ENCODE measurements around the gene GRIA3.
"Not testable (repeated sequence)": the region's sequence is repeated elsewhere in the genome, so short reads cannot be mapped to it uniquely, and the experiment has no call there.

GRIA3 gene

GRCh38 chrX:123489011-123489410 is 304.9 kb downstream of the GRIA3 start:
- no peak for TF ChIP-seq Cebpa-rat (IDR thresholded peaks at IDR 0.05)
- Histone ChIP-seq H4K20me1 (no peaks in the 10 kb centered on the region), H3K36me3 (no peaks in the 10 kb centered on the region), H3K27ac (no peak overlapping the region), H3K27me3 (peaks cover 69 to 99% (median 96%) of the 10 kb centered on the region in 11 experiments), H3K9ac (no peak overlapping the region), H3K9me3 (replicated peaks in 1 of 11) (no peaks in the 10 kb centered on the region), H3K4me3 (no peak overlapping the region), H3K4me2 (0 out of 22 replicates have a peak overlapping the region, but pooled peaks of 1 of the 11 experiments have one; percentile 3), H3K4me1 (peaks cover 0 to 11% (median 0%) of the 10 kb centered on the region in 10 experiments; a peak in 2 of 20 replicates)

GRCh38 chrX:123493857-123494256 is 309.8 kb downstream of the GRIA3 start:
- H4K20me1 ChIP-seq = no peaks in the 10 kb centered on the region
- no peaks in the 10 kb centered on the region for H3K9me3 ChIP-seq (replicated peaks in 1 of 11)
- H3K27ac ChIP-seq = no peak overlapping the region
- no peak overlapping the region for H3K4me3 ChIP-seq
- no peak overlapping the region for H3K4me2 ChIP-seq
- H3K36me3 ChIP-seq = no peaks in the 10 kb centered on the region
- peaks cover 44 to 99% (median 91%) of the 10 kb centered on the region in 11 experiments for H3K27me3 ChIP-seq
- H3K9ac ChIP-seq = no peak overlapping the region
- TF ChIP-seq Cebpa-rat (IDR thresholded peaks at IDR 0.05) = no peak
- peaks cover 0 to 11% (median 0%) of the 10 kb centered on the region in 10 experiments; a peak in 2 of 20 replicates for H3K4me1 ChIP-seq

GRCh38 chrX:123499787-123500186 is 315.7 kb downstream of the GRIA3 start:
- Histone ChIP-seq H4K20me1 (no peaks in the 10 kb centered on the region), H3K27me3 (peaks cover 29 to 97% (median 84%) of the 10 kb centered on the region in 11 experiments), H3K27ac (no peak overlapping the region), H3K4me2 (no peak overlapping the region), H3K36me3 (no peaks in the 10 kb centered on the region), H3K4me3 (no peak overlapping the region), H3K9ac (no peak overlapping the region), H3K9me3 (replicated peaks in 1 of 11) (no peaks in the 10 kb centered on the region; a peak in 1 of 22 replicates), H3K4me1 (no peaks in the 10 kb centered on the region)
- TF ChIP-seq Cebpa-rat (IDR thresholded peaks at IDR 0.05) = no peak

- H3K4me3 ChIP-seq = no peak overlapping the region
- no peak for TF ChIP-seq Cebpa-rat (IDR thresholded peaks at IDR 0.05)
- no peaks in the 10 kb centered on the region for H3K36me3 ChIP-seq
- no peaks in the 10 kb centered on the region for H4K20me1 ChIP-seq
- peaks cover 0 to 14% (median 11%) of the 10 kb centered on the region in 11 experiments; a peak in 12 of 22 replicates for H3K9me3 ChIP-seq (replicated peaks in 1 of 11)
- H3K27ac ChIP-seq = no peak overlapping the region
- H3K9ac ChIP-seq = no peak overlapping the region
- peaks cover 25 to 71% (median 61%) of the 10 kb centered on the region in 11 experiments for H3K27me3 ChIP-seq
- no peaks in the 10 kb centered on the region for H3K4me1 ChIP-seq
- no peak overlapping the region for H3K4me2 ChIP-seq
Observed at GRCh38 chrX:123504047-123504446, 320.0 kb downstream of the GRIA3 start.

- Histone ChIP-seq H4K20me1 (no peaks in the 10 kb centered on the region), H3K9me3 (replicated peaks in 1 of 11) (peaks cover 0 to 14% (median 11%) of the 10 kb centered on the region in 11 experiments; a peak in 12 of 22 replicates), H3K4me1 (no peaks in the 10 kb centered on the region), H3K4me3 (no peak overlapping the region), H3K9ac (no peak overlapping the region), H3K27me3 (peaks cover 25 to 69% (median 57%) of the 10 kb centered on the region in 11 experiments), H3K27ac (no peak overlapping the region), H3K4me2 (no peak overlapping the region), H3K36me3 (no peaks in the 10 kb centered on the region)
- TF ChIP-seq Cebpa-rat (IDR thresholded peaks at IDR 0.05) = no peak
Observed at GRCh38 chrX:123504630-123505270, 320.7 kb downstream of the GRIA3 start.

GRCh38 chrX:123513585-123514278 is 329.7 kb downstream of the GRIA3 start:
- H3K27me3 ChIP-seq = peaks cover 0 to 38% (median 11%) of the 10 kb centered on the region in 11 experiments; a peak in 13 of 22 replicates
- H3K4me2 ChIP-seq = no peak overlapping the region
- H3K27ac ChIP-seq = no peak overlapping the region
- H3K9me3 ChIP-seq (replicated peaks in 1 of 11) = peaks cover 22 to 38% (median 28%) of the 10 kb centered on the region in 11 experiments
- no peaks in the 10 kb centered on the region for H4K20me1 ChIP-seq
- TF ChIP-seq Cebpa-rat (IDR thresholded peaks at IDR 0.05) = no peak
- H3K4me1 ChIP-seq = no peaks in the 10 kb centered on the region
- no peak overlapping the region for H3K9ac ChIP-seq
- no peak overlapping the region for H3K4me3 ChIP-seq
- H3K36me3 ChIP-seq = no peaks in the 10 kb centered on the region

- not testable (repeated sequence) for H3K4me1 ChIP-seq, H4K20me1 ChIP-seq, H3K27ac ChIP-seq, H3K4me3 ChIP-seq, H3K36me3 ChIP-seq, H3K4me2 ChIP-seq, H3K9ac ChIP-seq
- Histone ChIP-seq H3K9me3 (replicated peaks in 1 of 11) (peaks cover 22 to 39% (median 28%) of the 10 kb centered on the region in 11 experiments), H3K27me3 (peaks cover 0 to 41% (median 14%) of the 10 kb centered on the region in 11 experiments; a peak in 13 of 22 replicates)
Observed at GRCh38 chrX:123514279-123514640, 330.2 kb downstream of the GRIA3 start.

DNA sequence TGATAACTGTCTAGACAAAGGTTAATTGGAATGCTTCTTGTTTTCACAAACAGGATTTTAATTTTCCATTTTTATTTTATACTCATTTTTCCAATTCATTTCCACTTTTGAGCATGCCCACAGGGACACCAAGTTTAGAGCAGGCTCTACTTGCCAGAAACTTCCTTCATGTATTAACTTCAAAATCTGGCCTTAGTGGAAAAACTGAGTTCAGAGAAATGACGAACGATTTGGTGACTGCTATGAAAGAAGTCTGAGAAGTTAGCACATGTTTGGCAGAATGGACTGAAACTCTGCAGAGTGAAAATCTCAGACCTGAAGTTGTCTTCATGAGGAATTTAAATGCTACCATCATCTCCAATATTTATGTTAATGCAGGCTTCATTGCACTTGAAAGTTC is 334.7 kb downstream of the GRIA3 start:
- TF ChIP-seq Cebpa-rat (IDR thresholded peaks at IDR 0.05) = no peak
- Histone ChIP-seq H3K9me3 (replicated peaks in 1 of 11) (peaks cover 29 to 64% (median 41%) of the 10 kb centered on the region in 11 experiments), H3K9ac (no peak overlapping the region), H3K4me3 (no peak overlapping the region), H3K27me3 (peaks cover 0 to 36% (median 22%) of the 10 kb centered on the region in 11 experiments; a peak in 16 of 22 replicates), H4K20me1 (no peaks in the 10 kb centered on the region), H3K27ac (no peak overlapping the region), H3K4me1 (no peaks in the 10 kb centered on the region), H3K4me2 (no peak overlapping the region), H3K36me3 (no peaks in the 10 kb centered on the region)

GRCh38 chrX:123525123-123525725 is 341.1 kb downstream of the GRIA3 start:
- no peak overlapping the region for H3K4me2 ChIP-seq

DNA sequence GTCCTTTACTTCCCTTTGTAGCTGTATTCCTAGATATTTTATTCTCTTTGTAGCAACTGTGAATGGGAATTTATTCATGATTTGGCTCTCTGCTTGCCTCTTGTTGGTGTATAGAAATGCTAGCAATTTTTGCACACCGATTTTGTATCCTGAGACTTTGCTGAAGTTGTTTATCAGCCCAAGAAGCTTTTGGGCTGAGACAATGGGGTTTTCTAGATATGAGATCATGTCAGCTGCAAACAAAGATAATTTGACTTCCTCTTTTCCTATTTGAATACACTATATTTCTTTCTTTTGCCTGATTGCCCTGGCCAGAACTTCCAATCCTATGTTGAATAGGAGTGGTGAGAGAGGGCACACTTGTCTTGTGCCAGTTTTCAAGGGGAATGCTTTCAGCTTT is 346.6 kb downstream of the GRIA3 start:
- H3K9me3 ChIP-seq (replicated peaks in 1 of 11) = peaks cover 29 to 45% (median 36%) of the 10 kb centered on the region in 11 experiments
- H3K36me3 ChIP-seq, H3K4me1 ChIP-seq, H3K4me3 ChIP-seq, H3K4me2 ChIP-seq, H3K27ac ChIP-seq, H3K9ac ChIP-seq, H4K20me1 ChIP-seq: not testable (repeated sequence)
- peaks cover 8 to 76% (median 59%) of the 10 kb centered on the region in 11 experiments; a peak in 21 of 22 replicates for H3K27me3 ChIP-seq

More at GRCh38 chrX:123525123-123525725, 341.1 kb downstream of the GRIA3 start:
- Histone ChIP-seq H3K4me1 (no peaks in the 10 kb centered on the region), H3K4me3 (no peak overlapping the region), H3K9me3 (replicated peaks in 1 of 11) (peaks cover 6 to 23% (median 14%) of the 10 kb centered on the region in 11 experiments; a peak in 19 of 22 replicates), H3K36me3 (no peaks in the 10 kb centered on the region), H3K9ac (no peak overlapping the region), H3K27ac (no peak overlapping the region), H3K27me3 (peaks cover 3 to 61% (median 47%) of the 10 kb centered on the region in 11 experiments; a peak in 21 of 22 replicates), H4K20me1 (no peaks in the 10 kb centered on the region)
- TF ChIP-seq Cebpa-rat (IDR thresholded peaks at IDR 0.05) = no peak

Data from BLaER1 treated with 17β-estradiol and CSF1 and Interleukin-3, amounts not matched to agents 10 nM and 100 nM (cell line).